Vagina (tissue), 2 donors: ENCODE data around the gene ZNF438. TPM values are rescaled to one million over a fixed set of nuclear protein-coding genes. Genes with fewer than 3 reads are reported as not detected.

Source experiments
- DNase-seq, 2 donors: peaks; one replicate each; pipeline ENCODE4 v3.0.0-alpha.2; 2017; ENCODE audit errors: extremely low spot score in 2 of 2
- H3K27ac ChIP-seq: fragments of 200-600 bp; sonication (generic); one replicate; pipeline ENCODE4 v1.5.1; 2019
- H3K27me3 ChIP-seq: fragments of 200-600 bp; sonication (generic); one replicate; pipeline ENCODE4 v1.5.1; 2019
- H3K36me3 ChIP-seq, 2 donors: fragments of 200-600 bp; sonication (generic); one replicate each; pipeline ENCODE4 v1.5.1; 2017 to 2019
- H3K4me1 ChIP-seq: fragments of 200-600 bp; sonication (generic); one replicate; pipeline ENCODE4 v1.5.1; 2019
- H3K4me3 ChIP-seq, 2 donors: fragments of 200-600 bp; sonication (generic); 1 replicate in 1 of 2; 2 replicates in 1 of 2; pipeline ENCODE4 v1.5.1; 2016 to 2019
- H3K9me3 ChIP-seq: fragments of 200-600 bp; sonication (generic); one replicate; pipeline ENCODE4 v1.5.1; 2019
- POLR2A ChIP-seq, 2 donors: fragments of 450-650 bp; IDR thresholded peaks; one replicate each; pipeline ENCODE4 v1.6.1; 2017; ENCODE audit warnings: antibody characterized with exemption in 2 of 2, mild to moderate bottlenecking in 2 of 2, moderate library complexity in 2 of 2
- POLR2AphosphoS5 ChIP-seq, 2 donors: sonication (generic); formaldehyde crosslinking; IDR thresholded peaks; one replicate each; pipeline ENCODE4 v1.9.0; 2017; ENCODE audit warnings: antibody characterized with exemption in 2 of 2, mild to moderate bottlenecking in 2 of 2, low read depth in 1 of 2; ENCODE audit not compliant: insufficient read depth in 1 of 2
- intact Hi-C: fragments of 100-400 bp; cut with DNase I; formaldehyde crosslinking; loops from one replicate; pipeline ENCODE4 v1.15.1; 2023
- total RNA-seq: library from RNA; depleted of rRNA; stranded (reverse); fragments of >200 nt; gene quantifications from one replicate; pipeline ENCODE4 v1.2.3, GENCODE V29; 2016
- TF ChIP-seq, protein P1 (sequence below), 3 experiments: fragments of 450-650 bp in 2 of 3; fragments of 200-600 bp in 1 of 3; sonication (generic) in 1 of 3; IDR thresholded peaks; one replicate each; pipeline ENCODE4 v1.5.1; 2017 to 2019; ENCODE audit warnings: antibody characterized with exemption in 3 of 3, mild to moderate bottlenecking in 2 of 3, moderate library complexity in 2 of 3

Gene ZNF438
- total RNA-seq, 1 donor from 2014 or later: 11.8 TPM

DNA sequence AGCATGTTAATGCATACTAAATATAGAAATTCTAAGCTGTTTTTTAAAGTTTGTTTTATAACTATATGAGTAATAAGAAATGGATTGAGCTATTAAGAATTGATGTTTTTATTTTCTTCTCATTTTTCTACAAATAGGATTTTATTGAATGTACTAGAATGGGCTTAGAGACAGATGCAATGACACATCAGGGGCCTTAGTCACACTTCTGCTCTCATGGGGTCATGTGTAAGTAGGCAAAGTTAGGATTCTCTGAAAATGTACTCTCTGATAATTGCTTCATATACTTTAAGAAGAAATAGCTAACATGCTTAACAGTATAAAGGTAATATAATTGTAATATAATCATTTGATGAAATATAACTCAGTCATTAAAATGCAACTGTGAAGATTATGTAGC lies 154.6 kb downstream of the ZNF438 start:
- intact Hi-C loops: no loop called here
- Histone ChIP-seq H3K4me1 (no peaks in the 10 kb centered on the region), H3K36me3 (no peaks in the 10 kb centered on the region), H3K27ac (no peak overlapping the region), H3K9me3 (no peaks in the 10 kb centered on the region), H3K4me3 (no peak overlapping the region), H3K27me3 (no peaks in the 10 kb centered on the region)
- TF ChIP-seq POLR2A (IDR thresholded peaks at IDR 0.05) (no peak), POLR2AphosphoS5 (IDR thresholded peaks at IDR 0.05; ENCODE audit: insufficient read depth in 1 of 2, low read depth in 1 of 2) (no peak)
- TF ChIP-seq, protein P1, sequence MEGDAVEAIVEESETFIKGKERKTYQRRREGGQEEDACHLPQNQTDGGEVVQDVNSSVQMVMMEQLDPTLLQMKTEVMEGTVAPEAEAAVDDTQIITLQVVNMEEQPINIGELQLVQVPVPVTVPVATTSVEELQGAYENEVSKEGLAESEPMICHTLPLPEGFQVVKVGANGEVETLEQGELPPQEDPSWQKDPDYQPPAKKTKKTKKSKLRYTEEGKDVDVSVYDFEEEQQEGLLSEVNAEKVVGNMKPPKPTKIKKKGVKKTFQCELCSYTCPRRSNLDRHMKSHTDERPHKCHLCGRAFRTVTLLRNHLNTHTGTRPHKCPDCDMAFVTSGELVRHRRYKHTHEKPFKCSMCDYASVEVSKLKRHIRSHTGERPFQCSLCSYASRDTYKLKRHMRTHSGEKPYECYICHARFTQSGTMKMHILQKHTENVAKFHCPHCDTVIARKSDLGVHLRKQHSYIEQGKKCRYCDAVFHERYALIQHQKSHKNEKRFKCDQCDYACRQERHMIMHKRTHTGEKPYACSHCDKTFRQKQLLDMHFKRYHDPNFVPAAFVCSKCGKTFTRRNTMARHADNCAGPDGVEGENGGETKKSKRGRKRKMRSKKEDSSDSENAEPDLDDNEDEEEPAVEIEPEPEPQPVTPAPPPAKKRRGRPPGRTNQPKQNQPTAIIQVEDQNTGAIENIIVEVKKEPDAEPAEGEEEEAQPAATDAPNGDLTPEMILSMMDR (IDR thresholded peaks at IDR 0.05): no peak
- DNase-seq: no peak

GRCh38 chr10:30873411-30873810 lies 158.3 kb downstream of the ZNF438 start:
- intact Hi-C loops: no loop called here
- H3K36me3 ChIP-seq: no peaks in the 10 kb centered on the region
- no peak overlapping the region for H3K27ac ChIP-seq
- no peak for DNase-seq
- H3K9me3 ChIP-seq: no peaks in the 10 kb centered on the region
- no peaks in the 10 kb centered on the region for H3K4me1 ChIP-seq
- H3K27me3 ChIP-seq: no peaks in the 10 kb centered on the region
- no peak overlapping the region for H3K4me3 ChIP-seq
- TF ChIP-seq POLR2AphosphoS5 (IDR thresholded peaks at IDR 0.05; ENCODE audit: insufficient read depth in 1 of 2, low read depth in 1 of 2) (no peak), POLR2A (IDR thresholded peaks at IDR 0.05) (no peak)
- TF ChIP-seq, protein P1 (IDR thresholded peaks at IDR 0.05): no peak

- intact Hi-C loops: no loop called here
Observed at GRCh38 chr10:30870896-30871295, 160.8 kb downstream of the ZNF438 start.

GRCh38 chr10:30869566-30869965 lies 162.1 kb downstream of the ZNF438 start:
- TF ChIP-seq, protein P1 (IDR thresholded peaks at IDR 0.05): no peak
- TF ChIP-seq POLR2AphosphoS5 (IDR thresholded peaks at IDR 0.05; ENCODE audit: insufficient read depth in 1 of 2, low read depth in 1 of 2): no peak
- TF ChIP-seq POLR2A (IDR thresholded peaks at IDR 0.05): no peak
- no peak overlapping the region for H3K4me3 ChIP-seq
- no peaks in the 10 kb centered on the region for H3K27me3 ChIP-seq
- H3K4me1 ChIP-seq: no peaks in the 10 kb centered on the region
- no peak overlapping the region for H3K27ac ChIP-seq
- H3K9me3 ChIP-seq: no peaks in the 10 kb centered on the region
- intact Hi-C loops: loop anchor here (10.0 kb wide), 1 partner anchor 65 kb away; no protein-coding TSS in a partner anchor
- no peaks in the 10 kb centered on the region for H3K36me3 ChIP-seq
- DNase-seq: no peak

More at GRCh38 chr10:30870896-30871295, 160.8 kb downstream of the ZNF438 start:
- no peak overlapping the region for H3K4me3 ChIP-seq
- TF ChIP-seq, protein P1 (IDR thresholded peaks at IDR 0.05): no peak
- no peak for TF ChIP-seq POLR2A (IDR thresholded peaks at IDR 0.05)
- TF ChIP-seq POLR2AphosphoS5 (IDR thresholded peaks at IDR 0.05; ENCODE audit: insufficient read depth in 1 of 2, low read depth in 1 of 2): no peak
- H3K4me1 ChIP-seq: no peaks in the 10 kb centered on the region
- H3K27ac ChIP-seq: no peak overlapping the region
- H3K36me3 ChIP-seq: no peaks in the 10 kb centered on the region
- DNase-seq: no peak
- no peaks in the 10 kb centered on the region for H3K9me3 ChIP-seq
- H3K27me3 ChIP-seq: no peaks in the 10 kb centered on the region

GRCh38 chr10:30868611-30869010 lies 163.1 kb downstream of the ZNF438 start:
- H3K36me3 ChIP-seq: no peaks in the 10 kb centered on the region
- intact Hi-C loops: loop anchor here (10.0 kb wide), 1 partner anchor 64 kb away; no protein-coding TSS in a partner anchor
- no peak for DNase-seq
- no peaks in the 10 kb centered on the region for H3K27me3 ChIP-seq
- TF ChIP-seq POLR2AphosphoS5 (IDR thresholded peaks at IDR 0.05; ENCODE audit: insufficient read depth in 1 of 2, low read depth in 1 of 2) (no peak), POLR2A (IDR thresholded peaks at IDR 0.05) (no peak)
- TF ChIP-seq, protein P1 (IDR thresholded peaks at IDR 0.05): no peak
- H3K9me3 ChIP-seq: no peaks in the 10 kb centered on the region
- H3K4me3 ChIP-seq: no peak overlapping the region
- H3K4me1 ChIP-seq: peaks cover 5% of the 10 kb centered on the region
- H3K27ac ChIP-seq: no peak overlapping the region
